DND-41 (cell line): ENCODE results near the gene RNF31.

Experiments used
- ATAC-seq: fragments of 200-7000 bp; cut with Tn5 transposase; 3 replicates; pipeline ENCODE4 v1.9.1; 2021; ENCODE audit warnings: low read depth; ENCODE audit not compliant: insufficient read depth
- DNase-seq: peaks from one replicate; pipeline ENCODE4 v3.0.0-alpha.2; 2020
- H2AFZ ChIP-seq: 2 replicates; pipeline ENCODE4 v1.6.0; 2012; ENCODE audit warnings: low read depth, low read length
- H3K27ac ChIP-seq: 2 replicates; pipeline ENCODE4 v1.5.1; 2012; ENCODE audit warnings: low read length, inconsistent platforms
- H3K27me3 ChIP-seq: fragments of 200-600 bp; sonication (generic); 2 replicates; pipeline ENCODE4 v1.6.0; 2012; ENCODE audit warnings: low read length, mild to moderate bottlenecking, inconsistent platforms; ENCODE audit not compliant: insufficient read depth, poor library complexity
- H3K36me3 ChIP-seq: 2 replicates; pipeline ENCODE4 v1.5.1; 2012; ENCODE audit warnings: low read length, inconsistent platforms; ENCODE audit not compliant: insufficient read depth
- H3K4me1 ChIP-seq: 2 replicates; pipeline ENCODE4 v1.5.1; 2012; ENCODE audit warnings: mild to moderate bottlenecking, low read length; ENCODE audit not compliant: insufficient read depth
- H3K4me2 ChIP-seq: 2 replicates; pipeline ENCODE4 v1.6.0; 2012; ENCODE audit warnings: mild to moderate bottlenecking, moderate library complexity, low read length, inconsistent platforms; ENCODE audit not compliant: insufficient read depth
- H3K4me3 ChIP-seq, 2 experiments: fragments of 200-600 bp in 1 of 2; shearing (Covaris generic) in 1 of 2; 2 replicates each; pipeline ENCODE4 v1.5.1; 2012 to 2016; ENCODE audit warnings: inconsistent platforms in 2 of 2, low read length in 2 of 2, mild to moderate bottlenecking in 2 of 2, low read depth in 1 of 2, moderate library complexity in 1 of 2
- H3K79me2 ChIP-seq: 2 replicates; pipeline ENCODE4 v1.6.0; 2012; ENCODE audit warnings: low read length, inconsistent platforms; ENCODE audit not compliant: insufficient read depth
- H3K9ac ChIP-seq: 2 replicates; pipeline ENCODE4 v1.6.0; 2012; ENCODE audit warnings: low read depth, mild to moderate bottlenecking, inconsistent platforms, low read length, moderate library complexity
- H3K9me3 ChIP-seq: 2 replicates; pipeline ENCODE4 v1.5.1; 2012; ENCODE audit warnings: low read length, moderate library complexity, mild to moderate bottlenecking, inconsistent platforms; ENCODE audit not compliant: insufficient read depth, severe bottlenecking
- H4K20me1 ChIP-seq: 2 replicates; pipeline ENCODE4 v1.6.0; 2012; ENCODE audit warnings: low read length; ENCODE audit not compliant: insufficient read depth
- EZH2 ChIP-seq: IDR thresholded peaks from 3 replicates; pipeline ENCODE4 v1.6.1; 2012; ENCODE audit warnings: borderline replicate concordance, low read depth, mild to moderate bottlenecking, moderate library complexity, low read length, inconsistent platforms; ENCODE audit not compliant: severe bottlenecking
- TF ChIP-seq, protein P1 (sequence below): IDR thresholded peaks from 2 replicates; pipeline ENCODE4 v1.5.1; 2012; ENCODE audit warnings: borderline replicate concordance, low read length, moderate library complexity, mild to moderate bottlenecking; ENCODE audit not compliant: poor library complexity, severe bottlenecking; ENCODE audit errors: extremely low read depth

RNF31 gene

DNA sequence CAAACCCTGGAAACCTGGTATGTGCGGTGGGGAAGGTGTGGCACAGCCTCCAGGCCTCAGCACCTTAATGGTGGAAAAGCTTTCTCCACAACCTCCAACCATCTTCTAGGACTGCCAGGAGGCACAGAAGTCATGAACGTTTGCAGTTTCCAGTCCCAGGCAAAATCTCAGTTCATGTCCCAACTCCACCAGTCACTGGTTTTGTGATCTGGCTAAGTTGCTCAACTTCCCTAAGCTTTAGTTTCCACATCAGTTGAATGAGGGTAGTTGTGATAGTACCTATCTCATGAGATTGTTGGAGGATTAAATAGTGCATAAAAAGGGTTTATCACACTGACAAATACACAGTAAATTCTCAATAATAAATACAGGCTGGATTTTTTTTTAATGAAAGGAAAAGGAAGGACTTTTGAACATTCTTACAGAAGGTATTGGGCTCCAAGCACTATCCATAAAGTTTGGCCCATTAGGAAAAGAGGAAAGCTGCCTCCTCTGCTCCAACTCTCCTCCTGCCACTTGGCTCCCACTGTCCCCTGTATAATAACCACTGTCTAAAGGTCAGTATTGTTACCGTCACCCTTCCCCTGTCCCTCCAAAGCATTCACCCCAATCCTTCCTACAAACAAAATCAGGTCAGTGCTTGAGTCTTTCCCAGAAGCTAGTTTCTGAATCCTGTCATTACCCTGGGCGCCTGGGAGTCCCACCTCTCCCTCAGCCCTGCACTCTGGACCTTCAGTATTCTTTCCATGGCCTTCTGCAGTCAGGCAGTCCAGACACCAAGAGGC, 46.9 kb upstream of the RNF31 start:
- no peak for ATAC-seq
- H3K9ac ChIP-seq, result no peak overlapping the region
- DNase-seq, result no peak
- H3K36me3 ChIP-seq, result peaks cover 55% of the 10 kb centered on the region
- H3K27ac ChIP-seq, result no peak overlapping the region
- H3K79me2 ChIP-seq, result peaks cover 12% of the 10 kb centered on the region
- H2AFZ ChIP-seq, result no peak overlapping the region
- no peaks in the 10 kb centered on the region for H4K20me1 ChIP-seq
- no peak overlapping the region for H3K4me3 ChIP-seq
- no peaks in the 10 kb centered on the region for H3K9me3 ChIP-seq
- no peaks in the 10 kb centered on the region for H3K27me3 ChIP-seq
- H3K4me2 ChIP-seq, result no peak overlapping the region
- peaks cover 6% of the 10 kb centered on the region for H3K4me1 ChIP-seq
- no peak for TF ChIP-seq EZH2
- TF ChIP-seq, protein P1, sequence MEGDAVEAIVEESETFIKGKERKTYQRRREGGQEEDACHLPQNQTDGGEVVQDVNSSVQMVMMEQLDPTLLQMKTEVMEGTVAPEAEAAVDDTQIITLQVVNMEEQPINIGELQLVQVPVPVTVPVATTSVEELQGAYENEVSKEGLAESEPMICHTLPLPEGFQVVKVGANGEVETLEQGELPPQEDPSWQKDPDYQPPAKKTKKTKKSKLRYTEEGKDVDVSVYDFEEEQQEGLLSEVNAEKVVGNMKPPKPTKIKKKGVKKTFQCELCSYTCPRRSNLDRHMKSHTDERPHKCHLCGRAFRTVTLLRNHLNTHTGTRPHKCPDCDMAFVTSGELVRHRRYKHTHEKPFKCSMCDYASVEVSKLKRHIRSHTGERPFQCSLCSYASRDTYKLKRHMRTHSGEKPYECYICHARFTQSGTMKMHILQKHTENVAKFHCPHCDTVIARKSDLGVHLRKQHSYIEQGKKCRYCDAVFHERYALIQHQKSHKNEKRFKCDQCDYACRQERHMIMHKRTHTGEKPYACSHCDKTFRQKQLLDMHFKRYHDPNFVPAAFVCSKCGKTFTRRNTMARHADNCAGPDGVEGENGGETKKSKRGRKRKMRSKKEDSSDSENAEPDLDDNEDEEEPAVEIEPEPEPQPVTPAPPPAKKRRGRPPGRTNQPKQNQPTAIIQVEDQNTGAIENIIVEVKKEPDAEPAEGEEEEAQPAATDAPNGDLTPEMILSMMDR, result no peak

DNA sequence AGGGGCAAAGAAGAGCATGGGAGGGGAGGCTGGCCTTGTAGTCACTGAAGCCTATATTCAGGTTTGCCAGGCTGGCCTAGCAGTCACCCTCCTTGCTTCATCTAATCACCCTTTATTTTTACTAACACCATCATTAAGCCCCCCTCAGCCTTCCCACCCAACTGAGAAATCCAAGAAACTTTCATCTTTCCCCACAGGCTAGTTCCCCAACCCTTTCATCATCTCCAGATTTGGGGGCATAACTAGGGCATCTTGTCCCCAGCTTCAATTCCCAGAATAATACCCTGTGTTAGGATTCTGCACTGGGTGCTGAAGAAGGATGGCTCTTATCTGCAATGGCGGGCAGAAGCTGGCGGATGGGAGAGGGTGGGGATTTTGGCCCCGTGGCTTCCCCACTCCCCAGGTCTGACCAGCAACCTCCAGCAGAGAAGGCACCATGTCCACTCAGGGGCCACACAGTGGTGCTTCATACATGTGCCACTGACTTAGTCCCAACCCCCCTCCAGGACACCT, 46.3 kb upstream of the RNF31 start:
- Histone ChIP-seq H3K4me3 (no peak overlapping the region), H3K4me1 (no peaks in the 10 kb centered on the region), H3K4me2 (no peak overlapping the region), H3K27ac (no peak overlapping the region), H3K9me3 (no peaks in the 10 kb centered on the region), H3K9ac (no peak overlapping the region), H3K36me3 (peaks cover 55% of the 10 kb centered on the region), H3K27me3 (no peaks in the 10 kb centered on the region), H3K79me2 (peaks cover 6% of the 10 kb centered on the region), H2AFZ (no peak overlapping the region), H4K20me1 (no peaks in the 10 kb centered on the region)
- ATAC-seq, result no peak
- DNase-seq, result no peak
- no peak for TF ChIP-seq EZH2
- TF ChIP-seq, protein P1, result no peak

DNA sequence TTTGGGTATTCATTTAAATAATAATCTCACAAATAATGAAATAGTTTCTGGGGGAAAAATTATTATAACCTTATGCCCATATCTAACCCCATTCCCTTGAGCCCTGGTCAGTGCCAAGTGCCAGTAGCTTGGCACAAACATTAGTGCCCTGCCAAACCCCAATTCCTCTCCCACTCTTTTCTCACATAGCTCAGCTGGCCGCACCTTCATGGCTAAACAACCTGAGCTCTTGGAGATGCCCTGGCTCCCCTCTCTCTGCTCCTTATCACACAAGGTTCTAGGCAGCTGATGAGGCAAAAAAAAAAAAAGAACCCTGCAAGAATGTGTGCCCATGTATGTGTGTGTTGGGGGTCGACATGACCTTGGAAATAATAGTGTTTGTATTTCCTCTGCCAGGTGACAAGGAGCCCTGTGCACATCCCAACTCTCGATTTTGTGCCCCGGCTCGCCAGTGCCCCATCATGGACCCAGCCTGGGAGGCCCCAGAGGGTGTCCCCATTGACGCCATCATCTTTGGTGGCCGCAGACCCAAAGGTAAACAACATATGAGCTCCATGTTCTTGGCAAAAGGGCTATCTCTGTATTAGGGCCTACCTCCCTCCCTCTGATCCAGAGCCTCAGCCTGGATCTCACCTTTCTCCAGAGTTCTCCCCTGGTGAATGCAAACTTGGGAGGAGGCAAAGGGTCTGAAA, 44.8 kb upstream of the RNF31 start:
- Histone ChIP-seq H3K4me1 (no peaks in the 10 kb centered on the region), H4K20me1 (no peaks in the 10 kb centered on the region), H3K9ac (no peak overlapping the region), H3K79me2 (no peaks in the 10 kb centered on the region), H2AFZ (no peak overlapping the region), H3K4me3 (no peak overlapping the region), H3K9me3 (no peaks in the 10 kb centered on the region), H3K27ac (no peak overlapping the region), H3K27me3 (no peaks in the 10 kb centered on the region), H3K4me2 (no peak overlapping the region), H3K36me3 (peaks cover 47% of the 10 kb centered on the region)
- ATAC-seq (no peak), DNase-seq (no peak)
- TF ChIP-seq EZH2, result no peak
- TF ChIP-seq, protein P1, result no peak
